ENCODE results near the gene NSMCE1.

NSMCE1 gene

GRCh38 chr16:27301236-27301861 lies 32.8 kb upstream of the NSMCE1 start:
- H3K4me3 ChIP-seq (ENCODE audit: control insufficient read depth, low read depth, low read length), result no peak overlapping the region
- DNase-seq (ENCODE audit: low read depth), result no peak
- TF ChIP-seq CTCF (conservative IDR thresholded peaks at IDR 0.05; ENCODE audit: control insufficient read depth, insufficient read depth, low read depth, low read length), result no peak

GRCh38 chr16:27298132-27298531 lies 29.6 kb upstream of the NSMCE1 start:
- no peak for DNase-seq (ENCODE audit: low read depth)
- no peak overlapping the region for H3K4me3 ChIP-seq (ENCODE audit: control insufficient read depth, low read depth, low read length)
- no peak for TF ChIP-seq CTCF (conservative IDR thresholded peaks at IDR 0.05; ENCODE audit: control insufficient read depth, insufficient read depth, low read depth, low read length)

- H3K4me3 ChIP-seq (ENCODE audit: control insufficient read depth, low read depth, low read length), result no peak overlapping the region
- TF ChIP-seq CTCF (conservative IDR thresholded peaks at IDR 0.05; ENCODE audit: control insufficient read depth, insufficient read depth, low read depth, low read length), result no peak
- DNase-seq (ENCODE audit: low read depth), result no peak
Measured at GRCh38 chr16:27293343-27293742, 24.8 kb upstream of the NSMCE1 start.

- no peak for DNase-seq (ENCODE audit: low read depth)
- TF ChIP-seq CTCF (conservative IDR thresholded peaks at IDR 0.05; ENCODE audit: control insufficient read depth, insufficient read depth, low read depth, low read length), result no peak
- H3K4me3 ChIP-seq (ENCODE audit: control insufficient read depth, low read depth, low read length), result no peak overlapping the region
Measured at GRCh38 chr16:27291722-27292240, 23.2 kb upstream of the NSMCE1 start.

- H3K4me3 ChIP-seq (ENCODE audit: control insufficient read depth, low read depth, low read length), result no peak overlapping the region
- DNase-seq (ENCODE audit: low read depth), result no peak
- no peak for TF ChIP-seq CTCF (conservative IDR thresholded peaks at IDR 0.05; ENCODE audit: control insufficient read depth, insufficient read depth, low read depth, low read length)
Measured at GRCh38 chr16:27291106-27291505, 22.5 kb upstream of the NSMCE1 start.

- no peak for TF ChIP-seq CTCF (conservative IDR thresholded peaks at IDR 0.05; ENCODE audit: control insufficient read depth, insufficient read depth, low read depth, low read length)
- H3K4me3 ChIP-seq (ENCODE audit: control insufficient read depth, low read depth, low read length), result no peak overlapping the region
- no peak for DNase-seq (ENCODE audit: low read depth)
Measured at GRCh38 chr16:27290562-27290961, 22.0 kb upstream of the NSMCE1 start.

Data from fibroblast of mammary gland (primary cell).